Posterior cingulate gyrus (tissue), 11 donors: Measurements from ENCODE around the gene MAPK1.
"Not testable (repeated sequence)": the region's sequence is repeated elsewhere in the genome, so short reads cannot be mapped to it uniquely, and the experiment has no call there.

ENCODE experiments used
- DNase-seq, 10 donors: peaks; one replicate each; pipeline versions ENCODE4 v3.0.0 to v3.0.0-alpha.2; 2020 to 2021; ENCODE audit warnings: mixed read lengths in 3 of 10
- intact Hi-C: fragments of 100-400 bp; cut with DNase I; formaldehyde crosslinking; loops from one replicate; pipeline ENCODE4 v1.15.1; 2023

MAPK1 gene

GRCh38 chr22:21734540-21735199, 132.8 kb downstream of the MAPK1 start:
- intact Hi-C loops = loop anchor here (5.0 kb wide), 2 partner anchors 133 to 203 kb away; partner anchors contain the start of gene MAPK1
- no peak for DNase-seq

- no peak for DNase-seq
- intact Hi-C loops = loop anchor here (5.0 kb wide), 1 partner anchor 206 kb away; no protein-coding TSS in a partner anchor
Measured at GRCh38 chr22:21731503-21731902, 135.9 kb downstream of the MAPK1 start.

GRCh38 chr22:21730535-21731308, 136.7 kb downstream of the MAPK1 start:
- intact Hi-C loops = loop anchor here (5.0 kb wide), 1 partner anchor 207 kb away; no protein-coding TSS in a partner anchor
- DNase-seq = no peak

- intact Hi-C loops, DNase-seq: not testable (repeated sequence)
Measured at GRCh38 chr22:21729184-21729583, 138.3 kb downstream of the MAPK1 start.

- intact Hi-C loops = no loop called here
- DNase-seq = no peak
Measured at GRCh38 chr22:21728270-21728669, 139.2 kb downstream of the MAPK1 start.

- intact Hi-C loops = no loop called here
- no peak for DNase-seq
Measured at GRCh38 chr22:21727768-21728167, 139.7 kb downstream of the MAPK1 start.

GRCh38 chr22:21727159-21727558, 140.3 kb downstream of the MAPK1 start:
- no peak for DNase-seq
- intact Hi-C loops = no loop called here

GRCh38 chr22:21726650-21727049, 140.8 kb downstream of the MAPK1 start:
- DNase-seq = peak in 2 of 10 donors; percentile 18 to 41

GRCh38 chr22:21725956-21726649, 141.3 kb downstream of the MAPK1 start:
- DNase-seq = no peak
- intact Hi-C loops = no loop called here

More at GRCh38 chr22:21726650-21727049, 140.8 kb downstream of the MAPK1 start:
- intact Hi-C loops = no loop called here

GRCh38 chr22:21724496-21724895, 142.9 kb downstream of the MAPK1 start:
- intact Hi-C loops, DNase-seq: not testable (repeated sequence)

GRCh38 chr22:21721195-21721852, 146.1 kb downstream of the MAPK1 start:
- intact Hi-C loops = not testable (repeated sequence)

GRCh38 chr22:21720191-21720859, 147.1 kb downstream of the MAPK1 start:
- intact Hi-C loops, DNase-seq: not testable (repeated sequence)

More at GRCh38 chr22:21721195-21721852, 146.1 kb downstream of the MAPK1 start:
- not testable (repeated sequence) for DNase-seq

- DNase-seq = no peak
- intact Hi-C loops = loop anchor here (10.0 kb wide), 1 partner anchor 156 kb away; no protein-coding TSS in a partner anchor
Measured at GRCh38 chr22:21719024-21719423, 148.4 kb downstream of the MAPK1 start.

GRCh38 chr22:21718499-21718898, 148.9 kb downstream of the MAPK1 start:
- intact Hi-C loops = loop anchor here (10.0 kb wide), 1 partner anchor 156 kb away; no protein-coding TSS in a partner anchor
- DNase-seq = no peak

GRCh38 chr22:21716395-21717122, 150.9 kb downstream of the MAPK1 start:
- intact Hi-C loops = loop anchor here (10.0 kb wide), 1 partner anchor 158 kb away; no protein-coding TSS in a partner anchor
- not testable (repeated sequence) for DNase-seq

- intact Hi-C loops = loop anchor here (10.0 kb wide), 1 partner anchor 160 kb away; no protein-coding TSS in a partner anchor
- no peak for DNase-seq
Measured at GRCh38 chr22:21714786-21715185, 152.7 kb downstream of the MAPK1 start.

- intact Hi-C loops = loop anchor here (10.0 kb wide), 1 partner anchor 161 kb away; no protein-coding TSS in a partner anchor
- peak in 1 of 10 donors; percentile 85 for DNase-seq
Measured at GRCh38 chr22:21714059-21714770, 153.2 kb downstream of the MAPK1 start.
